Measurements from ENCODE around the gene MECP2.

DNA sequence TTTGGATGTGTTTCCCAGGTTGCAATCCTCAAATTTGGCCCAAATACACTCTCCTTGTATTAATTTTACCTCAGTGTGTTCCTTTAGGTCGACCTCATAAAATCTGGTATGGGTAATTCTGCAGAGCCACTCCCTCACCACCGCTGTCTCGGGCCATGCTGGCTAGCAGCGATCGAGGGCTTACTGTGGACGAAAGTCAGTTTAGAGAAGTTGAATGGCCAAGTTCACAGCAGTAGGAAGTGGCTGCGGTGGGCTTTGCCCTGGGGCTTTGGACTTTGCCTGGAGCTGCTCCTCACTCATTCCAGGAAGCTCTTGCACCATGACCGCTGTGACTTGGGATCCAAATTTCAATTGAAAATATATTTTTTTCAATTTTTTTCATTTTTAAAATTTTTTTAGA is 105.3 kb downstream of the MECP2 start:
- TF ChIP-seq, protein P1, sequence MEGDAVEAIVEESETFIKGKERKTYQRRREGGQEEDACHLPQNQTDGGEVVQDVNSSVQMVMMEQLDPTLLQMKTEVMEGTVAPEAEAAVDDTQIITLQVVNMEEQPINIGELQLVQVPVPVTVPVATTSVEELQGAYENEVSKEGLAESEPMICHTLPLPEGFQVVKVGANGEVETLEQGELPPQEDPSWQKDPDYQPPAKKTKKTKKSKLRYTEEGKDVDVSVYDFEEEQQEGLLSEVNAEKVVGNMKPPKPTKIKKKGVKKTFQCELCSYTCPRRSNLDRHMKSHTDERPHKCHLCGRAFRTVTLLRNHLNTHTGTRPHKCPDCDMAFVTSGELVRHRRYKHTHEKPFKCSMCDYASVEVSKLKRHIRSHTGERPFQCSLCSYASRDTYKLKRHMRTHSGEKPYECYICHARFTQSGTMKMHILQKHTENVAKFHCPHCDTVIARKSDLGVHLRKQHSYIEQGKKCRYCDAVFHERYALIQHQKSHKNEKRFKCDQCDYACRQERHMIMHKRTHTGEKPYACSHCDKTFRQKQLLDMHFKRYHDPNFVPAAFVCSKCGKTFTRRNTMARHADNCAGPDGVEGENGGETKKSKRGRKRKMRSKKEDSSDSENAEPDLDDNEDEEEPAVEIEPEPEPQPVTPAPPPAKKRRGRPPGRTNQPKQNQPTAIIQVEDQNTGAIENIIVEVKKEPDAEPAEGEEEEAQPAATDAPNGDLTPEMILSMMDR (IDR thresholded peaks at IDR 0.05), result no peak
- no peak for TF ChIP-seq ZFX (IDR thresholded peaks at IDR 0.05; ENCODE audit: borderline replicate concordance)

All from 22Rv1 (cell line).